A549 (cell line): ENCODE measurements around the gene ATP8B2.

Experiments used
- CEBPB ChIP-seq, 2 experiments: fragments of >200 bp in 1 of 2; sonication (Bioruptor Twin) in 1 of 2; formaldehyde crosslinking in 1 of 2; IDR thresholded peaks; 2 replicates each; pipeline ENCODE4 v1.6.1; 2012 to 2016
- ESRRA ChIP-seq: fragments of 150-350 bp; IDR thresholded peaks from 2 replicates; pipeline ENCODE4 v1.6.1; 2014; ENCODE audit warnings: mild to moderate bottlenecking, low read length, borderline replicate concordance
- HDAC2 ChIP-seq: fragments of 200-600 bp; sonication (generic); IDR thresholded peaks from 2 replicates; pipeline ENCODE4 v1.6.1; 2016
- PHF8 ChIP-seq: fragments of 200-600 bp; sonication (generic); IDR thresholded peaks from 2 replicates; pipeline ENCODE4 v1.6.1; 2016; ENCODE audit warnings: low read depth, mild to moderate bottlenecking, antibody characterized with exemption, moderate library complexity, borderline replicate concordance
- RAD21 ChIP-seq, 2 experiments: fragments of >200 bp in 1 of 2; sonication (Bioruptor Twin) in 1 of 2; formaldehyde crosslinking in 1 of 2; IDR thresholded peaks in 1 of 2; conservative IDR thresholded peaks in 1 of 2; 2 replicates in 1 of 2; 3 replicates in 1 of 2; pipeline ENCODE4 v1.6.1; 2012 to 2018; ENCODE audit warnings: inconsistent platforms in 1 of 2
- TF ChIP-seq, protein P1 (sequence below): fragments of >200 bp; sonication (Bioruptor Twin); formaldehyde crosslinking; IDR thresholded peaks from 3 replicates; pipeline ENCODE4 v1.5.1; 2016

DNA sequence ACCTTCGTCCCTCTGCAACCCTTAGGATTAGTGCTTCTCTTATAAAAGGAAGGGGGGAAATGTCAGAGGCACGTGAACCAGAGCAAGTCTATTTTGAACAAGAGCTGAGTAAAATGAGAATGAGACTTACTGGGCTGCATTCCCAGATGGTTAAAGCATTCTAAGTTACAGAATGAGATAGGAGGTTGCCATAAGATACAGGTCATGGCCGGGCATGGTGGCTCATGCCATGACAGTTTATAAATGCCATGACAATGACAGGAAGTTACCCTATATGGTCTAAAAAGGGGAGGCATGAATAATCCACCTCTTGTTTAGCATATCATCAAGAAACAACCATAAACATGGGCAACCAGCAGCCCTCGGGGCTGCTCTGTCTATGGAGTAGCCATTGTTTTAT, 6.9 kb upstream of the ATP8B2 start:
- TF ChIP-seq HDAC2 (no peak), CEBPB (IDR thresholded peaks at IDR 0.05) (no peak), PHF8 (no peak), ESRRA (no peak), RAD21 (conservative IDR thresholded peaks at IDR 0.05 in 1 of 2, IDR thresholded peaks at IDR 0.05 in 1 of 2) (no peak)
- TF ChIP-seq, protein P1, sequence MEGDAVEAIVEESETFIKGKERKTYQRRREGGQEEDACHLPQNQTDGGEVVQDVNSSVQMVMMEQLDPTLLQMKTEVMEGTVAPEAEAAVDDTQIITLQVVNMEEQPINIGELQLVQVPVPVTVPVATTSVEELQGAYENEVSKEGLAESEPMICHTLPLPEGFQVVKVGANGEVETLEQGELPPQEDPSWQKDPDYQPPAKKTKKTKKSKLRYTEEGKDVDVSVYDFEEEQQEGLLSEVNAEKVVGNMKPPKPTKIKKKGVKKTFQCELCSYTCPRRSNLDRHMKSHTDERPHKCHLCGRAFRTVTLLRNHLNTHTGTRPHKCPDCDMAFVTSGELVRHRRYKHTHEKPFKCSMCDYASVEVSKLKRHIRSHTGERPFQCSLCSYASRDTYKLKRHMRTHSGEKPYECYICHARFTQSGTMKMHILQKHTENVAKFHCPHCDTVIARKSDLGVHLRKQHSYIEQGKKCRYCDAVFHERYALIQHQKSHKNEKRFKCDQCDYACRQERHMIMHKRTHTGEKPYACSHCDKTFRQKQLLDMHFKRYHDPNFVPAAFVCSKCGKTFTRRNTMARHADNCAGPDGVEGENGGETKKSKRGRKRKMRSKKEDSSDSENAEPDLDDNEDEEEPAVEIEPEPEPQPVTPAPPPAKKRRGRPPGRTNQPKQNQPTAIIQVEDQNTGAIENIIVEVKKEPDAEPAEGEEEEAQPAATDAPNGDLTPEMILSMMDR = no peak
